Heart left ventricle (tissue), 13 donors: ENCODE data around the gene CFAP46.

Experiments
- CTCF ChIP-seq, 12 donors: fragments of 200-600 bp; sonication (generic) in 4 of 12; IDR thresholded peaks; one replicate each; pipeline versions ENCODE4 v1.5.0 to v1.8.0; 2018 to 2022; ENCODE audit warnings: antibody characterized with exemption in 12 of 12, mild to moderate bottlenecking in 5 of 12
- POLR2A ChIP-seq, 2 donors: fragments of 450-650 bp; IDR thresholded peaks; one replicate each; pipeline ENCODE4 v1.6.1; 2017; ENCODE audit warnings: antibody characterized with exemption in 2 of 2, mild to moderate bottlenecking in 2 of 2, moderate library complexity in 2 of 2
- donor health status: ischemic (EF 13 %, LVEDD 7.1; RV severe dilation, severe dysfunction).
- donor health status: DM: no; HTN: yes; CAD: no.
- donor health status: DM: no; HTN: no; CAD: no.
- donor health status: ischemic (EF 25% LVEDD 6.9; RV normal size, moderate dysfunction).
- donor health status: ischemic (EF 25% LVEDD 5.7; RV mildly dilated, moderate dysfunction).
- donor health status: ischemic (EF 35%, LVEDD 5.7; RV mildly dilated, moderate dysfunction).
- donor health status: nonischemic (EF 11% LVEDD 7.7; RV severe dilation, severe dysfunction).
- donor health status: DM: yes; HTN: yes; CAD: no.
- donor health status: PGD.
- donor health status: ischemic (EF 29% LVEDD 5.4; RV normal size, mild dysfunction).
- donor health status: nonischemic (EF 23%, LVEDD 6.1; RV moderate dilation, normal function).

- TF ChIP-seq POLR2A (IDR thresholded peaks at IDR 0.05) (no peak), CTCF (IDR thresholded peaks at IDR 0.05) (no peak)
Measured at GRCh38 chr10:132783940-132784865, 158.2 kb downstream of the CFAP46 start.
